ENCODE results near the gene CTXND1.

CTXND1 gene

GRCh38 chr15:80186597-80186996 is 65.4 kb downstream of the CTXND1 start:
- TF ChIP-seq CTCF (IDR thresholded peaks at IDR 0.05) = no peak
- no peaks in the 10 kb centered on the region for H3K36me3 ChIP-seq (ENCODE audit: control insufficient read depth, insufficient read depth, low read length)

GRCh38 chr15:80186066-80186465 is 65.9 kb downstream of the CTXND1 start:
- TF ChIP-seq CTCF (IDR thresholded peaks at IDR 0.05) = no peak
- Histone ChIP-seq H2AFZ (no peak overlapping the region), H3K27me3 (ENCODE audit: control insufficient read depth, insufficient read depth, low read length) (no peaks in the 10 kb centered on the region), H3K27ac (no peak overlapping the region), H3K9ac (no peak overlapping the region), H3K4me3 (ENCODE audit: low read depth, low read length) (no peak overlapping the region), H3K9me3 (ENCODE audit: control insufficient read depth, low read length) (no peaks in the 10 kb centered on the region), H3K4me2 (ENCODE audit: low read length) (no peak overlapping the region), H3K36me3 (ENCODE audit: control insufficient read depth, insufficient read depth, low read length) (no peaks in the 10 kb centered on the region), H3K4me1 (no peaks in the 10 kb centered on the region), H3K79me2 (no peaks in the 10 kb centered on the region)

More at GRCh38 chr15:80186597-80186996, 65.4 kb downstream of the CTXND1 start:
- Histone ChIP-seq H3K9me3 (ENCODE audit: control insufficient read depth, low read length) (no peaks in the 10 kb centered on the region), H3K27ac (no peak overlapping the region), H3K4me3 (ENCODE audit: low read depth, low read length) (no peak overlapping the region), H3K79me2 (no peaks in the 10 kb centered on the region), H3K9ac (no peak overlapping the region), H3K4me1 (no peaks in the 10 kb centered on the region), H3K4me2 (ENCODE audit: low read length) (no peak overlapping the region), H2AFZ (no peak overlapping the region), H3K27me3 (ENCODE audit: control insufficient read depth, insufficient read depth, low read length) (no peaks in the 10 kb centered on the region)

GRCh38 chr15:80185152-80185551 is 66.9 kb downstream of the CTXND1 start:
- Histone ChIP-seq H3K27me3 (ENCODE audit: control insufficient read depth, insufficient read depth, low read length) (no peaks in the 10 kb centered on the region), H3K27ac (no peak overlapping the region), H3K9me3 (ENCODE audit: control insufficient read depth, low read length) (no peaks in the 10 kb centered on the region), H2AFZ (no peak overlapping the region), H3K4me1 (no peaks in the 10 kb centered on the region), H3K9ac (no peak overlapping the region), H3K4me3 (ENCODE audit: low read depth, low read length) (no peak overlapping the region), H3K4me2 (ENCODE audit: low read length) (no peak overlapping the region), H3K79me2 (no peaks in the 10 kb centered on the region), H3K36me3 (ENCODE audit: control insufficient read depth, insufficient read depth, low read length) (no peaks in the 10 kb centered on the region)
- no peak for TF ChIP-seq CTCF (IDR thresholded peaks at IDR 0.05)

- no peak overlapping the region for H3K4me2 ChIP-seq (ENCODE audit: low read length)
- H3K4me3 ChIP-seq (ENCODE audit: low read depth, low read length) = no peak overlapping the region
- H2AFZ ChIP-seq = no peak overlapping the region
- no peak overlapping the region for H3K27ac ChIP-seq
- no peak for TF ChIP-seq CTCF (IDR thresholded peaks at IDR 0.05)
- no peak overlapping the region for H3K9ac ChIP-seq
- H3K36me3 ChIP-seq (ENCODE audit: control insufficient read depth, insufficient read depth, low read length) = no peaks in the 10 kb centered on the region
- H3K79me2 ChIP-seq = no peaks in the 10 kb centered on the region
- no peaks in the 10 kb centered on the region for H3K9me3 ChIP-seq (ENCODE audit: control insufficient read depth, low read length)
- H3K27me3 ChIP-seq (ENCODE audit: control insufficient read depth, insufficient read depth, low read length) = no peaks in the 10 kb centered on the region
- H3K4me1 ChIP-seq = no peaks in the 10 kb centered on the region
Observed at GRCh38 chr15:80184554-80184953, 67.5 kb downstream of the CTXND1 start.

GRCh38 chr15:80183886-80184285 is 68.1 kb downstream of the CTXND1 start:
- no peaks in the 10 kb centered on the region for H3K27me3 ChIP-seq (ENCODE audit: control insufficient read depth, insufficient read depth, low read length)
- no peaks in the 10 kb centered on the region for H3K79me2 ChIP-seq
- no peak overlapping the region for H3K9ac ChIP-seq
- H3K36me3 ChIP-seq (ENCODE audit: control insufficient read depth, insufficient read depth, low read length) = no peaks in the 10 kb centered on the region
- H3K27ac ChIP-seq = no peak overlapping the region
- H2AFZ ChIP-seq = no peak overlapping the region
- no peak overlapping the region for H3K4me3 ChIP-seq (ENCODE audit: low read depth, low read length)
- no peaks in the 10 kb centered on the region for H3K9me3 ChIP-seq (ENCODE audit: control insufficient read depth, low read length)
- H3K4me2 ChIP-seq (ENCODE audit: low read length) = no peak overlapping the region
- TF ChIP-seq CTCF (IDR thresholded peaks at IDR 0.05) = no peak
- no peaks in the 10 kb centered on the region for H3K4me1 ChIP-seq
